Sciatic nerve (tissue), 2 donors: ENCODE data around the gene STEAP1. TPM values are rescaled to one million over a fixed set of nuclear protein-coding genes. Genes with fewer than 3 reads are reported as not detected.
"Not testable (repeated sequence)": the region's sequence is repeated elsewhere in the genome, so short reads cannot be mapped to it uniquely, and the experiment has no call there.

Experiments
- ATAC-seq: fragments of 200-7000 bp; cut with Tn5 transposase; one replicate; pipeline ENCODE4 v1.9.1; 2020; ENCODE audit warnings: mild to moderate bottlenecking, moderate library complexity
- DNase-seq: peaks from one replicate; pipeline ENCODE4 v3.0.0-alpha.2; 2020; ENCODE audit warnings: low spot score
- intact Hi-C: fragments of 100-400 bp; cut with DNase I; formaldehyde crosslinking; loops from one replicate; pipeline ENCODE4 v1.14.2; 2022
- total RNA-seq: library from RNA; stranded (reverse); fragmentation: NEBNext Ultra II Directional; extraction: Animal tissue kit (Norgen Biotek cat#: 25700); gene quantifications from one replicate; pipeline ENCODE4 v1.2.1, GENCODE V29; 2021
- donor health status: DM: no; HTN: no; CAD: no.
- donor health status: DM: no; HTN: no; CAD: no.

STEAP1 gene
- total RNA-seq, 1 donor from 2014 or later = 17.1 TPM

GRCh38 chr7:90172121-90172520 is 17.9 kb downstream of the STEAP1 start:
- DNase-seq (no peak), ATAC-seq (no peak)
- intact Hi-C loops = no loop called here

GRCh38 chr7:90172624-90173023 is 18.4 kb downstream of the STEAP1 start:
- no peak for ATAC-seq
- intact Hi-C loops = no loop called here
- DNase-seq = no peak

GRCh38 chr7:90173127-90173844 is 19.0 kb downstream of the STEAP1 start:
- intact Hi-C loops = no loop called here
- no peak for ATAC-seq
- no peak for DNase-seq

- intact Hi-C loops = no loop called here
- no peak for DNase-seq
- ATAC-seq = peak; percentile 24
Measured at GRCh38 chr7:90175667-90176066, 21.4 kb downstream of the STEAP1 start.

GRCh38 chr7:90176195-90176594 is 21.9 kb downstream of the STEAP1 start:
- no peak for ATAC-seq
- intact Hi-C loops = no loop called here
- DNase-seq = no peak

GRCh38 chr7:90178166-90178565 is 23.9 kb downstream of the STEAP1 start:
- no peak for DNase-seq
- ATAC-seq = no peak
- intact Hi-C loops = no loop called here

- intact Hi-C loops = no loop called here
- no peak for ATAC-seq
- no peak for DNase-seq
Measured at GRCh38 chr7:90178679-90179278, 24.5 kb downstream of the STEAP1 start.

GRCh38 chr7:90180011-90180585 is 25.8 kb downstream of the STEAP1 start:
- ATAC-seq = no peak
- intact Hi-C loops = no loop called here
- DNase-seq = no peak

GRCh38 chr7:90180649-90181048 is 26.4 kb downstream of the STEAP1 start:
- intact Hi-C loops = no loop called here
- no peak for ATAC-seq
- no peak for DNase-seq

- DNase-seq (no peak), ATAC-seq (no peak)
- intact Hi-C loops = no loop called here
Measured at GRCh38 chr7:90181485-90181884, 27.2 kb downstream of the STEAP1 start.

- ATAC-seq, DNase-seq, intact Hi-C loops: not testable (repeated sequence)
Measured at GRCh38 chr7:90186290-90186689, 32.0 kb downstream of the STEAP1 start.

- intact Hi-C loops = no loop called here
Measured at GRCh38 chr7:90187507-90188050, 33.3 kb downstream of the STEAP1 start.

GRCh38 chr7:90188281-90188680 is 34.0 kb downstream of the STEAP1 start:
- no peak for DNase-seq
- ATAC-seq = no peak
- intact Hi-C loops = no loop called here

More at GRCh38 chr7:90187507-90188050, 33.3 kb downstream of the STEAP1 start:
- no peak for DNase-seq
- ATAC-seq = no peak

- DNase-seq (no peak), ATAC-seq (no peak)
- intact Hi-C loops = no loop called here
Measured at GRCh38 chr7:90190995-90191394, 36.7 kb downstream of the STEAP1 start.

- intact Hi-C loops = no loop called here
- ATAC-seq = no peak
- DNase-seq = no peak
Measured at GRCh38 chr7:90191648-90192047, 37.4 kb downstream of the STEAP1 start.

- intact Hi-C loops = no loop called here
- ATAC-seq = no peak
- no peak for DNase-seq
Measured at GRCh38 chr7:90192876-90193750, 38.8 kb downstream of the STEAP1 start.

- no peak for ATAC-seq
- intact Hi-C loops = no loop called here
- no peak for DNase-seq
Measured at GRCh38 chr7:90194911-90195809, 40.9 kb downstream of the STEAP1 start.

GRCh38 chr7:90201500-90202195 is 47.4 kb downstream of the STEAP1 start:
- intact Hi-C loops = no loop called here
- ATAC-seq (no peak), DNase-seq (no peak)
